Measurements from ENCODE around the gene TFG.
A peak's percentile ranks its signal among the peaks of the same experiment; 100 is the strongest.

TFG gene

GRCh38 chr3:100789579-100789978 is 80.3 kb downstream of the TFG start:
- Histone ChIP-seq H3K9me3 (replicated peaks; ENCODE audit: insufficient read depth, low read length) (no peaks in the 10 kb centered on the region), H3K79me2 (ENCODE audit: low read length) (no peaks in the 10 kb centered on the region), H3K9me2 (replicated peaks; ENCODE audit: insufficient read depth, low read length) (no peaks in the 10 kb centered on the region), H3K27me3 (replicated peaks; ENCODE audit: insufficient read depth, low read length) (no peaks in the 10 kb centered on the region), H3K27ac (ENCODE audit: low read length) (no peak overlapping the region), H3K4me3 (ENCODE audit: low read length) (no peak overlapping the region), H3K9ac (ENCODE audit: low read length) (no peak overlapping the region), H3K4me1 (ENCODE audit: low read length) (peaks cover 16% of the 10 kb centered on the region), H3K4me2 (ENCODE audit: low read depth, low read length) (no peak overlapping the region), H3F3A (ENCODE audit: insufficient read depth, low read length) (no peaks in the 10 kb centered on the region), H2AFZ (ENCODE audit: low read length) (no peak overlapping the region), H4K20me1 (ENCODE audit: insufficient read depth, low read length) (no peaks in the 10 kb centered on the region), H3K36me3 (replicated peaks; ENCODE audit: insufficient read depth, low read length) (no peaks in the 10 kb centered on the region)
- no peak for DNase-seq
- no peak for TF ChIP-seq EZH2phosphoT487 (IDR thresholded peaks at IDR 0.05; ENCODE audit: low read length)
- no peak for TF ChIP-seq CTCF (IDR thresholded peaks at IDR 0.05; ENCODE audit: low read length)
- TF ChIP-seq EZH2 (optimal IDR thresholded peaks at IDR 0.05; ENCODE audit: low read depth, low read length) = no peak

- H3K9me2 ChIP-seq (replicated peaks; ENCODE audit: insufficient read depth, low read length) = no peaks in the 10 kb centered on the region
- H3K4me3 ChIP-seq (ENCODE audit: low read length) = peak overlapping the region; percentile 42
- no peaks in the 10 kb centered on the region for H4K20me1 ChIP-seq (ENCODE audit: insufficient read depth, low read length)
- DNase-seq = peak; percentile 64
- H3K27ac ChIP-seq (ENCODE audit: low read length) = no peak overlapping the region
- no peaks in the 10 kb centered on the region for H3K4me1 ChIP-seq (ENCODE audit: low read length)
- H3K9me3 ChIP-seq (replicated peaks; ENCODE audit: insufficient read depth, low read length) = no peaks in the 10 kb centered on the region
- H3K27me3 ChIP-seq (replicated peaks; ENCODE audit: insufficient read depth, low read length) = no peaks in the 10 kb centered on the region
- H2AFZ ChIP-seq (ENCODE audit: low read length) = peak overlapping the region; percentile 68
- H3K36me3 ChIP-seq (replicated peaks; ENCODE audit: insufficient read depth, low read length) = no peaks in the 10 kb centered on the region
- no peaks in the 10 kb centered on the region for H3F3A ChIP-seq (ENCODE audit: insufficient read depth, low read length)
- peak overlapping the region; percentile 16; the same call in 1 of the 2 replicates for H3K9ac ChIP-seq (ENCODE audit: low read length)
- H3K79me2 ChIP-seq (ENCODE audit: low read length) = no peaks in the 10 kb centered on the region
- peak overlapping the region; percentile 82 for H3K4me2 ChIP-seq (ENCODE audit: low read depth, low read length)
- TF ChIP-seq EZH2 (optimal IDR thresholded peaks at IDR 0.05; ENCODE audit: low read depth, low read length) = no peak
- TF ChIP-seq CTCF (IDR thresholded peaks at IDR 0.05; ENCODE audit: low read length) = peak; percentile 53
- TF ChIP-seq EZH2phosphoT487 (IDR thresholded peaks at IDR 0.05; ENCODE audit: low read length) = no peak
Observed at GRCh38 chr3:100796556-100796955, 87.3 kb downstream of the TFG start.

- no peaks in the 10 kb centered on the region for H3K4me1 ChIP-seq (ENCODE audit: low read length)
- H3K4me2 ChIP-seq (ENCODE audit: low read depth, low read length) = no peak overlapping the region
- H3K36me3 ChIP-seq (replicated peaks; ENCODE audit: insufficient read depth, low read length) = no peaks in the 10 kb centered on the region
- no peak overlapping the region for H3K9ac ChIP-seq (ENCODE audit: low read length)
- H3K9me2 ChIP-seq (replicated peaks; ENCODE audit: insufficient read depth, low read length) = no peaks in the 10 kb centered on the region
- H3K27ac ChIP-seq (ENCODE audit: low read length) = no peak overlapping the region
- DNase-seq = no peak
- no peak overlapping the region for H2AFZ ChIP-seq (ENCODE audit: low read length)
- H3F3A ChIP-seq (ENCODE audit: insufficient read depth, low read length) = no peaks in the 10 kb centered on the region
- no peaks in the 10 kb centered on the region for H3K79me2 ChIP-seq (ENCODE audit: low read length)
- H3K9me3 ChIP-seq (replicated peaks; ENCODE audit: insufficient read depth, low read length) = no peaks in the 10 kb centered on the region
- no peak overlapping the region for H3K4me3 ChIP-seq (ENCODE audit: low read length)
- no peaks in the 10 kb centered on the region for H3K27me3 ChIP-seq (replicated peaks; ENCODE audit: insufficient read depth, low read length)
- no peak for TF ChIP-seq CTCF (IDR thresholded peaks at IDR 0.05; ENCODE audit: low read length)
- H4K20me1 ChIP-seq (ENCODE audit: insufficient read depth, low read length) = no peaks in the 10 kb centered on the region
Observed at GRCh38 chr3:100798012-100798411, 88.7 kb downstream of the TFG start.

Measured in MM.1S (cell line).